ENCODE data around the gene GYPC. TPM values are rescaled to one million over a fixed set of nuclear protein-coding genes. Genes with fewer than 3 reads are reported as not detected.

The GYPC gene
- polyA plus RNA-seq, 1 donor (not counting 4 experiments of a cell fraction or from before 2014, with no cell fraction given) = not detected

DNA sequence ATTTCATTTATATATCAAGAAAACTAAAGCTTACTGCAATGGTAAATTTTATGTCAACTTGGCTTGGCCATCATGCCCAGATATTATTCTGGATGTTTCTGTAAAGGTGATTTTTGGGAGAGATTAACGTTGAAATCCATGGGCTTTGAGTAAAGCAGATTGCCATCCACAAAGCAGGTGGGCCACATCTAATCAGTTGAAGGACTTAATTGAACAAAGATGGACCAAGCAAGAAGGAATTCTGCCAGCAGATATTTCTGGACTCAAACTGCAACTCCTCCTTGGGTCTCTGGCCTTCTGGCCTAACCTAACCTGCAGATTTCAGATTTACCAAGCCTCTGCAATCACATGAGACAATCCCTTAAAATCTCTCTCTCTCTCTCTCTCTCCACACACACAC is 77.8 kb downstream of the GYPC start:
- no peaks in the 10 kb centered on the region for H3K4me1 ChIP-seq (ENCODE audit: control insufficient read depth, extremely low read depth, insufficient read depth, low read length)
- FAIRE-seq = no peak
- no peaks in the 10 kb centered on the region for H3K36me3 ChIP-seq (ENCODE audit: control insufficient read depth in 2 of 2, extremely low read depth in 1 of 2, insufficient read depth in 2 of 2, low read length in 2 of 2)
- no peaks in the 10 kb centered on the region for H3K9me1 ChIP-seq (ENCODE audit: control insufficient read depth, extremely low read depth, insufficient read depth, low read length)
- peaks cover 6% of the 10 kb centered on the region for H3K9me3 ChIP-seq (ENCODE audit: control insufficient read depth, low read depth, low read length)
- dilution Hi-C loops (cut with MboI; ENCODE audit: extremely low pct_ligation_motif_present, low sequenced_read_pairs) = no loop called here
- no peak overlapping the region for H3K9ac ChIP-seq (ENCODE audit: control insufficient read depth, extremely low read depth, insufficient read depth, low read length)
- H2AFZ ChIP-seq (ENCODE audit: control insufficient read depth, low read length) = no peak overlapping the region
- H3K79me2 ChIP-seq (ENCODE audit: control insufficient read depth, insufficient read depth, low read length) = no peaks in the 10 kb centered on the region
- no peak overlapping the region for H3K4me2 ChIP-seq (ENCODE audit: control insufficient read depth, extremely low read depth, insufficient read depth, low read depth, low read length)
- H3K27ac ChIP-seq (ENCODE audit: control insufficient read depth, insufficient read depth, low read length) = no peak overlapping the region
- H3K4me3 ChIP-seq (ENCODE audit: control insufficient read depth in 2 of 3, extremely low read depth in 1 of 3, insufficient read depth in 2 of 3, low read depth in 1 of 3, low read length in 3 of 3) = no peak overlapping the region
- TF ChIP-seq, protein P1, sequence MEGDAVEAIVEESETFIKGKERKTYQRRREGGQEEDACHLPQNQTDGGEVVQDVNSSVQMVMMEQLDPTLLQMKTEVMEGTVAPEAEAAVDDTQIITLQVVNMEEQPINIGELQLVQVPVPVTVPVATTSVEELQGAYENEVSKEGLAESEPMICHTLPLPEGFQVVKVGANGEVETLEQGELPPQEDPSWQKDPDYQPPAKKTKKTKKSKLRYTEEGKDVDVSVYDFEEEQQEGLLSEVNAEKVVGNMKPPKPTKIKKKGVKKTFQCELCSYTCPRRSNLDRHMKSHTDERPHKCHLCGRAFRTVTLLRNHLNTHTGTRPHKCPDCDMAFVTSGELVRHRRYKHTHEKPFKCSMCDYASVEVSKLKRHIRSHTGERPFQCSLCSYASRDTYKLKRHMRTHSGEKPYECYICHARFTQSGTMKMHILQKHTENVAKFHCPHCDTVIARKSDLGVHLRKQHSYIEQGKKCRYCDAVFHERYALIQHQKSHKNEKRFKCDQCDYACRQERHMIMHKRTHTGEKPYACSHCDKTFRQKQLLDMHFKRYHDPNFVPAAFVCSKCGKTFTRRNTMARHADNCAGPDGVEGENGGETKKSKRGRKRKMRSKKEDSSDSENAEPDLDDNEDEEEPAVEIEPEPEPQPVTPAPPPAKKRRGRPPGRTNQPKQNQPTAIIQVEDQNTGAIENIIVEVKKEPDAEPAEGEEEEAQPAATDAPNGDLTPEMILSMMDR (optimal IDR thresholded peaks at IDR 0.05 in 1 of 3, IDR thresholded peaks at IDR 0.05 in 1 of 3, conservative IDR thresholded peaks at IDR 0.05 in 1 of 3; ENCODE audit: extremely low read depth in 1 of 3, insufficient read depth in 2 of 3, low read length in 3 of 3) = no peak
- no peak for TF ChIP-seq EZH2 (IDR thresholded peaks at IDR 0.05; ENCODE audit: low read length)
- DNase-seq (ENCODE audit: low read depth, low spot score) = no peak
- H4K20me1 ChIP-seq (ENCODE audit: control insufficient read depth, extremely low read depth, insufficient read depth, low read length) = no peaks in the 10 kb centered on the region
- H3K27me3 ChIP-seq (ENCODE audit: control insufficient read depth, extremely low read depth, insufficient read depth, low read length) = no peaks in the 10 kb centered on the region

DNA sequence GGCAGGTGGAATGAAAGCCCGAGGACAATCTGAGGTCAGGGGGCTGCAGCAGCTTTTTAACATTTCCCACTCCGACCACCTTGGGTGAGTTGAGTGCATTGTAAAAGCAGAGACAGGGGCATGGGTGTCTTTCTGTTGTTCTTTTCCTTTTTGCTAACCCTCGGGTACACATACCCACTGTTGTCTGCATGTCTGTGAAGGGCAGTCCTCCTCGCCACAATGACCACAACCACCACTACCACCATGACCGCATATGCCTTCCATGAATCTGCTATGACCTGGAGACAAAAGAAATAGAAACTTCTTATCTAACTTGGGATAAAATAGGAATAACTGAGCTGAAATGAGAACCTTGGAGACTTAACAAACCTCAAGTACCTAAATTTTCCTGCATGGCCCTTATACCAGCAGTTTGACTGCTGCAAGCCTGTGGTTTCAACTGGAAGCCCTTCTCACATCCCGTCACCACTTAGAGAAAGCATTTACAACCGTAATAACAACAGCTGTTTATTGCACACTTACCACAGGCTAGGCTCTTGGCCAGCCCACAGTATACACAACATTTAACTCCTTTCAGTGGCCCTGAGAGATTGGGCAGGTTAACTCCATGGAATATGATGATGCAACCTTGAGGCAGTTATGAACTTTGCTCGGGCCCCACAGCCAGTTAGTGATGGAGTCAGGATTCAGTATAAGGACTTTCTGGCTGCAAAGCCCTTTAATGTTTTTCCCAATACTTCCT is 80.3 kb downstream of the GYPC start:
- FAIRE-seq = no peak
- Histone ChIP-seq H3K36me3 (ENCODE audit: control insufficient read depth in 2 of 2, extremely low read depth in 1 of 2, insufficient read depth in 2 of 2, low read length in 2 of 2) (no peaks in the 10 kb centered on the region), H3K9me3 (ENCODE audit: control insufficient read depth, low read depth, low read length) (peaks cover 2% of the 10 kb centered on the region), H3K4me2 (ENCODE audit: control insufficient read depth, extremely low read depth, insufficient read depth, low read depth, low read length) (no peak overlapping the region), H3K27ac (ENCODE audit: control insufficient read depth, insufficient read depth, low read length) (no peak overlapping the region), H3K4me3 (ENCODE audit: control insufficient read depth in 2 of 3, extremely low read depth in 1 of 3, insufficient read depth in 2 of 3, low read depth in 1 of 3, low read length in 3 of 3) (no peak overlapping the region), H3K9me1 (ENCODE audit: control insufficient read depth, extremely low read depth, insufficient read depth, low read length) (no peaks in the 10 kb centered on the region), H3K9ac (ENCODE audit: control insufficient read depth, extremely low read depth, insufficient read depth, low read length) (no peak overlapping the region), H3K79me2 (ENCODE audit: control insufficient read depth, insufficient read depth, low read length) (no peaks in the 10 kb centered on the region), H3K4me1 (ENCODE audit: control insufficient read depth, extremely low read depth, insufficient read depth, low read length) (no peaks in the 10 kb centered on the region), H2AFZ (ENCODE audit: control insufficient read depth, low read length) (no peak overlapping the region), H3K27me3 (ENCODE audit: control insufficient read depth, extremely low read depth, insufficient read depth, low read length) (no peaks in the 10 kb centered on the region), H4K20me1 (ENCODE audit: control insufficient read depth, extremely low read depth, insufficient read depth, low read length) (no peaks in the 10 kb centered on the region)
- TF ChIP-seq, protein P1 (optimal IDR thresholded peaks at IDR 0.05 in 1 of 3, IDR thresholded peaks at IDR 0.05 in 1 of 3, conservative IDR thresholded peaks at IDR 0.05 in 1 of 3; ENCODE audit: extremely low read depth in 1 of 3, insufficient read depth in 2 of 3, low read length in 3 of 3) = no peak
- TF ChIP-seq EZH2 (IDR thresholded peaks at IDR 0.05; ENCODE audit: low read length) = no peak
- dilution Hi-C loops (cut with MboI; ENCODE audit: extremely low pct_ligation_motif_present, low sequenced_read_pairs) = no loop called here
- DNase-seq (ENCODE audit: low read depth, low spot score) = no peak

Data from keratinocyte (primary cell).